ENCODE measurements around the gene WDR46. TPM values are rescaled to one million over a fixed set of nuclear protein-coding genes. Genes with fewer than 3 reads are reported as not detected.
A peak's percentile ranks its signal among the peaks of the same experiment; 100 is the strongest.

Gene WDR46
- total and polyA plus RNA-seq, 2 of the 13 experiments (the other 11 are each of a cell fraction or from before 2014, with no cell fraction given), result 47.4 to 105 TPM

- TF ChIP-seq SMARCE1 (IDR thresholded peaks at IDR 0.05; ENCODE audit: borderline replicate concordance) (no peak), EZH2 (conservative IDR thresholded peaks at IDR 0.05; ENCODE audit: low read depth, low read length) (no peak), JUN (CRISPR knock-in tag; IDR thresholded peaks at IDR 0.05) (no peak), SKI (IDR thresholded peaks at IDR 0.05; ENCODE audit: partially characterized antibody) (no peak), RBAK (CRISPR knock-in tag; IDR thresholded peaks at IDR 0.05) (no peak), ERF (CRISPR knock-in tag; IDR thresholded peaks at IDR 0.05) (no peak; the same call in 1 of the 2 replicates), MED13 (CRISPR knock-in tag; IDR thresholded peaks at IDR 0.05) (no peak), TAF1 (CRISPR knock-in tag; IDR thresholded peaks at IDR 0.05) (peak; percentile 49; the same call in 1 of the 2 replicates), ZNF784 (CRISPR knock-in tag; IDR thresholded peaks at IDR 0.05; ENCODE audit: borderline replicate concordance) (no peak), GMEB2 (CRISPR knock-in tag; IDR thresholded peaks at IDR 0.05; ENCODE audit: low read depth) (peak; percentile 17; the same call in 1 of the 2 replicates), ZC3H13 (CRISPR knock-in tag; IDR thresholded peaks at IDR 0.05) (no peak; the same call in 1 of the 2 replicates), SP4 (CRISPR knock-in tag; IDR thresholded peaks at IDR 0.05) (no peak), FOXC1 (CRISPR knock-in tag; IDR thresholded peaks at IDR 0.05; ENCODE audit: borderline replicate concordance) (peak; percentile 71; the same call in 1 of the 2 replicates), ZNF12 (CRISPR knock-in tag; IDR thresholded peaks at IDR 0.05) (no peak), ZNF83 (CRISPR knock-in tag; IDR thresholded peaks at IDR 0.05; ENCODE audit: borderline replicate concordance) (no peak), BRD4 (CRISPR knock-in tag; IDR thresholded peaks at IDR 0.05) (no peak), NRL (CRISPR knock-in tag; IDR thresholded peaks at IDR 0.05; ENCODE audit: borderline replicate concordance) (0 out of 2 replicates have a peak, but pooled peaks have one; percentile 29), ZNF687 (CRISPR knock-in tag; IDR thresholded peaks at IDR 0.05) (peak; percentile 72), MIER2 (CRISPR knock-in tag; IDR thresholded peaks at IDR 0.05) (0 out of 2 replicates have a peak, but pooled peaks have one; percentile 58), NR2F2 (IDR thresholded peaks at IDR 0.05; ENCODE audit: borderline replicate concordance, low read depth) (no peak), ZNF572 (CRISPR knock-in tag; IDR thresholded peaks at IDR 0.05) (no peak), CREB1 (IDR thresholded peaks at IDR 0.05) (no peak), CREB1 (CRISPR knock-in tag; IDR thresholded peaks at IDR 0.05) (peak; percentile 32; the same call in 1 of the 2 replicates)
- TF ChIP-seq, protein P1, sequence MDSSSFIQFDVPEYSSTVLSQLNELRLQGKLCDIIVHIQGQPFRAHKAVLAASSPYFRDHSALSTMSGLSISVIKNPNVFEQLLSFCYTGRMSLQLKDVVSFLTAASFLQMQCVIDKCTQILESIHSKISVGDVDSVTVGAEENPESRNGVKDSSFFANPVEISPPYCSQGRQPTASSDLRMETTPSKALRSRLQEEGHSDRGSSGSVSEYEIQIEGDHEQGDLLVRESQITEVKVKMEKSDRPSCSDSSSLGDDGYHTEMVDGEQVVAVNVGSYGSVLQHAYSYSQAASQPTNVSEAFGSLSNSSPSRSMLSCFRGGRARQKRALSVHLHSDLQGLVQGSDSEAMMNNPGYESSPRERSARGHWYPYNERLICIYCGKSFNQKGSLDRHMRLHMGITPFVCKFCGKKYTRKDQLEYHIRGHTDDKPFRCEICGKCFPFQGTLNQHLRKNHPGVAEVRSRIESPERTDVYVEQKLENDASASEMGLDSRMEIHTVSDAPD (CRISPR knock-in tag; IDR thresholded peaks at IDR 0.05), result no peak
Observed at GRCh38 chr6:33312361-33313104, 23.5 kb upstream of the WDR46 start (continued).
